ENCODE measurements around the gene ADAMTS8.
A peak's percentile ranks its signal among the peaks of the same experiment; 100 is the strongest.

The ADAMTS8 gene

GRCh38 chr11:130449996-130450769 lies 21.8 kb upstream of the ADAMTS8 start:
- Histone ChIP-seq H3K9ac (ENCODE audit: low read depth in 1 of 2, low read length in 2 of 2) (peak overlapping the region; percentile 18 to 32), H3K27ac (ENCODE audit: low read depth in 2 of 2, low read length in 2 of 2) (peak overlapping the region in 1 of 2 donors; percentile 11), H3K27me3 (ENCODE audit: control insufficient read depth in 2 of 2, insufficient read depth in 2 of 2, low read length in 2 of 2) (peaks cover 0 to 4% of the 10 kb centered on the region in 2 donors), H3K4me1 (ENCODE audit: control insufficient read depth in 2 of 2, insufficient read depth in 2 of 2, low read length in 2 of 2) (peaks cover 10 to 14% of the 10 kb centered on the region in 2 donors), H3K9me3 (ENCODE audit: control insufficient read depth in 2 of 2, low read length in 2 of 2) (no peaks in the 10 kb centered on the region), H3K36me3 (ENCODE audit: control insufficient read depth in 2 of 2, insufficient read depth in 2 of 2, low read length in 2 of 2) (no peaks in the 10 kb centered on the region), H3K4me3 (ENCODE audit: low read length in 2 of 2) (peak overlapping the region; percentile 47 to 70)

GRCh38 chr11:130449310-130449990 lies 21.0 kb upstream of the ADAMTS8 start:
- peak overlapping the region; percentile 32 for H3K9ac ChIP-seq (ENCODE audit: low read depth in 1 of 2, low read length in 2 of 2)
- peak overlapping the region; percentile 47 to 70 for H3K4me3 ChIP-seq (ENCODE audit: low read length in 2 of 2)
- H3K4me1 ChIP-seq (ENCODE audit: control insufficient read depth in 2 of 2, insufficient read depth in 2 of 2, low read length in 2 of 2), result peaks cover 10 to 14% of the 10 kb centered on the region in 2 donors
- no peaks in the 10 kb centered on the region for H3K9me3 ChIP-seq (ENCODE audit: control insufficient read depth in 2 of 2, low read length in 2 of 2)
- peak overlapping the region in 1 of 2 donors; percentile 32 for H3K27ac ChIP-seq (ENCODE audit: low read depth in 2 of 2, low read length in 2 of 2)
- H3K27me3 ChIP-seq (ENCODE audit: control insufficient read depth in 2 of 2, insufficient read depth in 2 of 2, low read length in 2 of 2), result peaks cover 0 to 4% of the 10 kb centered on the region in 2 donors
- H3K36me3 ChIP-seq (ENCODE audit: control insufficient read depth in 2 of 2, insufficient read depth in 2 of 2, low read length in 2 of 2), result no peaks in the 10 kb centered on the region

- Histone ChIP-seq H3K4me3 (ENCODE audit: low read length in 2 of 2) (peak within 1 kb of the TSS; percentile 47 to 70), H3K36me3 (ENCODE audit: control insufficient read depth in 2 of 2, insufficient read depth in 2 of 2, low read length in 2 of 2) (no peaks in the 10 kb centered on the region), H3K27me3 (ENCODE audit: control insufficient read depth in 2 of 2, insufficient read depth in 2 of 2, low read length in 2 of 2) (peaks cover 0 to 4% of the 10 kb centered on the region in 2 donors), H3K9me3 (ENCODE audit: control insufficient read depth in 2 of 2, low read length in 2 of 2) (no peaks in the 10 kb centered on the region), H3K27ac (ENCODE audit: low read depth in 2 of 2, low read length in 2 of 2) (peak within 1 kb of the TSS; percentile 35 to 65), H3K9ac (ENCODE audit: low read depth in 1 of 2, low read length in 2 of 2) (peak within 1 kb of the TSS; percentile 32), H3K4me1 (ENCODE audit: control insufficient read depth in 2 of 2, insufficient read depth in 2 of 2, low read length in 2 of 2) (peaks cover 10 to 14% of the 10 kb centered on the region in 2 donors)
Measured at GRCh38 chr11:130448416-130449309, 20.3 kb upstream of the ADAMTS8 start, which contains the start of gene ADAMTS15. Gene ADAMTS15 (plus strand): TSS chr11:130448645. CDS start chr11:130448974, 329 bp downstream.

GRCh38 chr11:130448039-130448415 lies 19.6 kb upstream of the ADAMTS8 start:
- Histone ChIP-seq H3K4me3 (ENCODE audit: low read length in 2 of 2) (peak overlapping the region; percentile 47 to 70), H3K4me1 (ENCODE audit: control insufficient read depth in 2 of 2, insufficient read depth in 2 of 2, low read length in 2 of 2) (peaks cover 10 to 14% of the 10 kb centered on the region in 2 donors), H3K9me3 (ENCODE audit: control insufficient read depth in 2 of 2, low read length in 2 of 2) (no peaks in the 10 kb centered on the region), H3K27ac (ENCODE audit: low read depth in 2 of 2, low read length in 2 of 2) (no peak overlapping the region), H3K9ac (ENCODE audit: low read depth in 1 of 2, low read length in 2 of 2) (no peak overlapping the region), H3K36me3 (ENCODE audit: control insufficient read depth in 2 of 2, insufficient read depth in 2 of 2, low read length in 2 of 2) (no peaks in the 10 kb centered on the region), H3K27me3 (ENCODE audit: control insufficient read depth in 2 of 2, insufficient read depth in 2 of 2, low read length in 2 of 2) (peaks cover 0 to 4% of the 10 kb centered on the region in 2 donors)

GRCh38 chr11:130445788-130446187 lies 17.4 kb upstream of the ADAMTS8 start:
- H3K27ac ChIP-seq (ENCODE audit: low read depth in 2 of 2, low read length in 2 of 2), result no peak overlapping the region
- peaks cover 0 to 4% of the 10 kb centered on the region in 2 donors for H3K27me3 ChIP-seq (ENCODE audit: control insufficient read depth in 2 of 2, insufficient read depth in 2 of 2, low read length in 2 of 2)
- H3K36me3 ChIP-seq (ENCODE audit: control insufficient read depth in 2 of 2, insufficient read depth in 2 of 2, low read length in 2 of 2), result no peaks in the 10 kb centered on the region
- H3K4me3 ChIP-seq (ENCODE audit: low read length in 2 of 2), result no peak overlapping the region
- no peak overlapping the region for H3K9ac ChIP-seq (ENCODE audit: low read depth in 1 of 2, low read length in 2 of 2)
- H3K4me1 ChIP-seq (ENCODE audit: control insufficient read depth in 2 of 2, insufficient read depth in 2 of 2, low read length in 2 of 2), result peaks cover 5 to 14% of the 10 kb centered on the region in 2 donors
- no peaks in the 10 kb centered on the region for H3K9me3 ChIP-seq (ENCODE audit: control insufficient read depth in 2 of 2, low read length in 2 of 2)

DNA sequence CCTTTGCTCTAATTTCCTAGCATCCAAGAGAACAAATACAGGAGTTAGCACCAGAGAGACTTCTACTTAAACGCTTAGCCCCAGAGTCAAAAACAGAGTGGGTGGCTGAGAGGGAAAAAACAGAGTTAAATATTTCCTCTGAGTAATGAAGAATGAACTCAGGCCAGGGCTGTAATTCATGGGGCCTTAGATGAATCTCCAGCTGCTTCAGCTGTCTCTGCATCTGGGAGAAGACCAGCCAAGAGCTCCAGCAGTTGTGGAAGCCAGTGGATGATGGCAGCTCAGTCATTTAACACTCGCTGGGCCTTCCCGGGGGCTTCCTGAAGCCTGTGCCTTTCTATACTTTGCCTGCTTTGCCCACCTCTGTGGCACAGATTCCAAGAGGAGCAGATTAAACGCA lies 14.3 kb upstream of the ADAMTS8 start:
- Histone ChIP-seq H3K27me3 (ENCODE audit: control insufficient read depth in 2 of 2, insufficient read depth in 2 of 2, low read length in 2 of 2) (no peaks in the 10 kb centered on the region), H3K4me3 (ENCODE audit: low read length in 2 of 2) (no peak overlapping the region), H3K36me3 (ENCODE audit: control insufficient read depth in 2 of 2, insufficient read depth in 2 of 2, low read length in 2 of 2) (no peaks in the 10 kb centered on the region), H3K27ac (ENCODE audit: low read depth in 2 of 2, low read length in 2 of 2) (no peak overlapping the region), H3K9ac (ENCODE audit: low read depth in 1 of 2, low read length in 2 of 2) (no peak overlapping the region), H3K4me1 (ENCODE audit: control insufficient read depth in 2 of 2, insufficient read depth in 2 of 2, low read length in 2 of 2) (no peaks in the 10 kb centered on the region), H3K9me3 (ENCODE audit: control insufficient read depth in 2 of 2, low read length in 2 of 2) (no peaks in the 10 kb centered on the region)

DNA sequence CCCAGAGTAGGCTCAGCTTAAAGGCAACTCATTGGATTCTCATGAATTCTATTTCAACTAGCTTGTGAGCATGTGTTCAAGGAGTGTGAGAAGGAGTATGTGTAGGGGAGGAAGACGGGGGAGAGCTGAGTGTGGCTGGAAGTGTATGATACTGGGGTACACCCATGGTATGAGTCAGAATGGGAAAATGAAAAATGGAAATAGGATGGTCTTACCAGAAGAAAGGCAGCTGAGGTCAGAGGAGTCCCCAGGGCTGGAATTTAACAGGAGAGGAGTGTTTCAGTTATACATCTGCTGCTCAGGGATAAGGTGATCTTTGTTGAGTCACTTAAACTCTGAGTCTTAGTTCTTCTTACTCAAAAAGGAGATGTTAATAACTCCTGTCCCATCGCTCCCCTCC lies 13.3 kb upstream of the ADAMTS8 start:
- Histone ChIP-seq H3K27me3 (ENCODE audit: control insufficient read depth in 2 of 2, insufficient read depth in 2 of 2, low read length in 2 of 2) (no peaks in the 10 kb centered on the region), H3K9ac (ENCODE audit: low read depth in 1 of 2, low read length in 2 of 2) (no peak overlapping the region), H3K36me3 (ENCODE audit: control insufficient read depth in 2 of 2, insufficient read depth in 2 of 2, low read length in 2 of 2) (no peaks in the 10 kb centered on the region), H3K27ac (ENCODE audit: low read depth in 2 of 2, low read length in 2 of 2) (no peak overlapping the region), H3K4me3 (ENCODE audit: low read length in 2 of 2) (no peak overlapping the region), H3K9me3 (ENCODE audit: control insufficient read depth in 2 of 2, low read length in 2 of 2) (no peaks in the 10 kb centered on the region), H3K4me1 (ENCODE audit: control insufficient read depth in 2 of 2, insufficient read depth in 2 of 2, low read length in 2 of 2) (no peaks in the 10 kb centered on the region)

DNA sequence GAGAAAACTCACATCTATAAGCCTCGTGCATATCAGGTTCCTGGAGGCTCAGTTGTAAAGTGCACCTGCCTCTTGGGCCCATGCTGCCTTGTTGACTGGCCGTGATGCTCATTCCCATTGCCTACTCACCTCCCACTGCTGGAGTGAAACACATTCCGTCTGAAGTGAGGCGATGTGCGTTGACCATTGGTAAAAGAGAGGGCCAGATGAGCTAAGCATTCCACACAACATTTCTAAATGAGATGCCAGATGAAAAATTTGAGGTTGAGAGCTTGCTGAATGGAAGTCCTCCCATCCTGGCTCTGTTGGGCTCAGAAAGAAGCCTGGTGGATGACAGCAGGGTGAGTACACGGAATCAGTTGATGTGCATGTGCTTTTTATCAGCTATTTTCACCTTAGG lies 11.5 kb upstream of the ADAMTS8 start:
- Histone ChIP-seq H3K27ac (ENCODE audit: low read depth in 2 of 2, low read length in 2 of 2) (no peak overlapping the region), H3K4me1 (ENCODE audit: control insufficient read depth in 2 of 2, insufficient read depth in 2 of 2, low read length in 2 of 2) (no peaks in the 10 kb centered on the region), H3K36me3 (ENCODE audit: control insufficient read depth in 2 of 2, insufficient read depth in 2 of 2, low read length in 2 of 2) (no peaks in the 10 kb centered on the region), H3K4me3 (ENCODE audit: low read length in 2 of 2) (no peak overlapping the region), H3K9ac (ENCODE audit: low read depth in 1 of 2, low read length in 2 of 2) (no peak overlapping the region), H3K27me3 (ENCODE audit: control insufficient read depth in 2 of 2, insufficient read depth in 2 of 2, low read length in 2 of 2) (no peaks in the 10 kb centered on the region), H3K9me3 (ENCODE audit: control insufficient read depth in 2 of 2, low read length in 2 of 2) (no peaks in the 10 kb centered on the region)

GRCh38 chr11:130439160-130439519 lies 10.7 kb upstream of the ADAMTS8 start:
- no peak overlapping the region for H3K27ac ChIP-seq (ENCODE audit: low read depth in 2 of 2, low read length in 2 of 2)
- no peak overlapping the region for H3K9ac ChIP-seq (ENCODE audit: low read depth in 1 of 2, low read length in 2 of 2)

More at GRCh38 chr11:130439160-130439519, 10.7 kb upstream of the ADAMTS8 start:
- Histone ChIP-seq H3K36me3 (ENCODE audit: control insufficient read depth in 2 of 2, insufficient read depth in 2 of 2, low read length in 2 of 2) (no peaks in the 10 kb centered on the region), H3K27me3 (ENCODE audit: control insufficient read depth in 2 of 2, insufficient read depth in 2 of 2, low read length in 2 of 2) (no peaks in the 10 kb centered on the region), H3K9me3 (ENCODE audit: control insufficient read depth in 2 of 2, low read length in 2 of 2) (no peaks in the 10 kb centered on the region), H3K4me1 (ENCODE audit: control insufficient read depth in 2 of 2, insufficient read depth in 2 of 2, low read length in 2 of 2) (peaks cover 0 to 2% of the 10 kb centered on the region in 2 donors), H3K4me3 (ENCODE audit: low read length in 2 of 2) (no peak overlapping the region)

All from mucosa of rectum (tissue), 2 donors.